Measurements from ENCODE around the gene CATSPERE. TPM values are rescaled to one million over a fixed set of nuclear protein-coding genes. Genes with fewer than 3 reads are reported as not detected.

Gene CATSPERE
- total RNA-seq, 1 donor from 2014 or later, result 1.1 TPM

DNA sequence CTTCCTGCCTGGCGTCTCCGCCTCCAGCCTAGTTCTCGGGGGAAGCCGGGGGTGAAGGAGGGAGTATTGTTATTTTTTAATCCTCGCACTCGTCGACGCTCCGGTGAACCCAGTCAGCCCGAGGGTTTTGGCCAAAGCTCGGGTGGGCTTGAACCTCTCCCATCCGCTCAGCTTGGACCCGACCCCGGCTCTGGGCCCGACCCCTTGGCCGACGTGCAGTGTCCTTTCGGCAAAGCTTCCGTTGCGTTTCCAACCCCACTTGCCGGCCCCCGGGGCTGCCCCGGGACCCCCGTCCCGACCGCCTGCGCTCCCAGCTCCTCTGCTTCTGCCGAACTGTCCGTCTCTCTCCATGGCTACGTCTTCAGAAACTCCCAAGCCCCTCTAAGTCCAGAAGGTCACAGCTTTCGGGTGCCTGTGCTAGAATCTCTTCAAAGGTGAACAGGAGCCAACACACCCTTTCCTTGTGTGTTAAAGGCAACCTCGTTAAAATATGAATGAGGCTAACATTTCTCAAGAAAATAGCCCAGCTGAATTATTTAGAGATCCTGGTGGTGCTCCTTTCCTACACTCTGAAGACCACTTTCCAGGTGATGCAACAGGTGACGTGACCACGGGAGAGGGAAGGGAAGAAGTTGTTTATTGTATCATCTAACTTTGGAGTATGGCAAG is 192.5 kb downstream of the CATSPERE start:
- H3K9me3 Mint-ChIP-seq, result no peaks in the 10 kb centered on the region
- ATAC-seq (ENCODE audit: low read depth), result no peak
- no peak overlapping the region for H3K4me3 Mint-ChIP-seq
- peaks cover 25% of the 10 kb centered on the region for H3K4me1 Mint-ChIP-seq
- no peak overlapping the region for H3K27ac Mint-ChIP-seq
- no peaks in the 10 kb centered on the region for H3K27me3 Mint-ChIP-seq
- TF ChIP-seq, protein P1, sequence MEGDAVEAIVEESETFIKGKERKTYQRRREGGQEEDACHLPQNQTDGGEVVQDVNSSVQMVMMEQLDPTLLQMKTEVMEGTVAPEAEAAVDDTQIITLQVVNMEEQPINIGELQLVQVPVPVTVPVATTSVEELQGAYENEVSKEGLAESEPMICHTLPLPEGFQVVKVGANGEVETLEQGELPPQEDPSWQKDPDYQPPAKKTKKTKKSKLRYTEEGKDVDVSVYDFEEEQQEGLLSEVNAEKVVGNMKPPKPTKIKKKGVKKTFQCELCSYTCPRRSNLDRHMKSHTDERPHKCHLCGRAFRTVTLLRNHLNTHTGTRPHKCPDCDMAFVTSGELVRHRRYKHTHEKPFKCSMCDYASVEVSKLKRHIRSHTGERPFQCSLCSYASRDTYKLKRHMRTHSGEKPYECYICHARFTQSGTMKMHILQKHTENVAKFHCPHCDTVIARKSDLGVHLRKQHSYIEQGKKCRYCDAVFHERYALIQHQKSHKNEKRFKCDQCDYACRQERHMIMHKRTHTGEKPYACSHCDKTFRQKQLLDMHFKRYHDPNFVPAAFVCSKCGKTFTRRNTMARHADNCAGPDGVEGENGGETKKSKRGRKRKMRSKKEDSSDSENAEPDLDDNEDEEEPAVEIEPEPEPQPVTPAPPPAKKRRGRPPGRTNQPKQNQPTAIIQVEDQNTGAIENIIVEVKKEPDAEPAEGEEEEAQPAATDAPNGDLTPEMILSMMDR (IDR thresholded peaks at IDR 0.05), result no peak
- intact Hi-C loops (cut with micrococcal nuclease), result loop anchor here (1.0 to 2.0 kb wide), 5 partner anchors 12 to 605 kb away; no protein-coding TSS in a partner anchor
- POLR2A ChIA-PET, result interaction anchor here (0.5 to 3.0 kb wide), 8 partner anchors 10 to 183 kb away, joined by 3 to 26 read pairs (median 4); a partner anchor contains a TSS
- CTCF ChIA-PET, result interaction anchor here (1.0 to 2.4 kb wide), 4 partner anchors 28 to 143 kb away, joined by 3 to 10 read pairs (median 4); no protein-coding TSS in a partner anchor
- H3K36me3 Mint-ChIP-seq (ENCODE audit: low read depth), result peaks cover 24% of the 10 kb centered on the region
- DNase-seq, result no peak

DNA sequence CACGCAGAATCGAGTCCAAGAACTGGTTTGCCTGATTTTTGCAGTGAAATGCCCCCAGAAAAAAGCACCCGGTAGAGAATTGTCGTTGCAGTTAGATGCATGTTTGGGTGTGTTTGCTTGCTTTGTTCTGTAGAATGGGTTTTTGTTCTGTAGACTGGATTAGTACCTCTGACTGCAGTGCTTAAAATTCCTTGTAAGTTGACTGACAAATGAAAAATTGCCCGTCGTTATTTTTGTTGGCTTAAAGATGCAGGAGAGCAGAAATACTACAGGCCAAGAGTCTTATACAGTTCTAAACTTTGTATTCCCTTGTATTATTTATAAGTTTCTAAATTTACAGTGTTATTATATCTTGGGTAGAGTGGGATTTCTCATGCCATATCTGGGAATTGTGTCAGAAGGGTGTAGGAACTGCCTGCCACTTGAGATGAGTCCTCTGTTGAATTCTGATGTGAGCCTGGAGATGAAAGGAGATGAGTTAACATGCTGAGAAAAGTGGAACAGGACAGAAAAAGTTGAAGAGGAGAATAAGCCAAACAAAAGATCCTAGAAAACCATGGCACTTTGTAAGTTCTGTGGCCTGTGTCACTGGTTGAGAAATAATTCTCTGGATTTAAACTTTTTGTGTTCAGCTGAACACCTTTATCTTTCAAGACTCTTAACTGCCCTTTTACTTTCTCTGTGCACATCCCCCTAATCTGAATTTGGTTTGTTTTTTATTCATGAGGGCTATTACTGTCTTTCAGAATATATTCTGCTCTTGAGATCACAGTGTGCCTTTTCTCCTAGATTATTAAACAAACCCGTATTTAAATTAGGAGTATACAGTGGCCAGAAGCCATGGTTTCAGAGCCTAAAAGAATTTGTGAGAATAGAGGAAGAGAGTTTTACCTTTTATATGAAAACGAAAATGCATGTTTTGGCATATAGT is 193.3 kb downstream of the CATSPERE start:
- Mint-ChIP-seq H3K27ac (no peak overlapping the region), H3K36me3 (ENCODE audit: low read depth) (peaks cover 26% of the 10 kb centered on the region), H3K27me3 (no peaks in the 10 kb centered on the region), H3K4me3 (no peak overlapping the region), H3K4me1 (peaks cover 27% of the 10 kb centered on the region), H3K9me3 (no peaks in the 10 kb centered on the region)
- DNase-seq (no peak), ATAC-seq (ENCODE audit: low read depth) (no peak)
- intact Hi-C loops (cut with micrococcal nuclease), result no loop called here
- POLR2A ChIA-PET, result interaction anchor here (0.5 to 3.0 kb wide), 7 partner anchors 9 to 182 kb away, joined by 3 to 26 read pairs (median 4); a partner anchor contains a TSS
- TF ChIP-seq, protein P1 (IDR thresholded peaks at IDR 0.05), result no peak
- CTCF ChIA-PET, result interaction anchor here (1.0 to 2.4 kb wide), 3 partner anchors 50 to 142 kb away, joined by 3 to 10 read pairs (median 4); no protein-coding TSS in a partner anchor

DNA sequence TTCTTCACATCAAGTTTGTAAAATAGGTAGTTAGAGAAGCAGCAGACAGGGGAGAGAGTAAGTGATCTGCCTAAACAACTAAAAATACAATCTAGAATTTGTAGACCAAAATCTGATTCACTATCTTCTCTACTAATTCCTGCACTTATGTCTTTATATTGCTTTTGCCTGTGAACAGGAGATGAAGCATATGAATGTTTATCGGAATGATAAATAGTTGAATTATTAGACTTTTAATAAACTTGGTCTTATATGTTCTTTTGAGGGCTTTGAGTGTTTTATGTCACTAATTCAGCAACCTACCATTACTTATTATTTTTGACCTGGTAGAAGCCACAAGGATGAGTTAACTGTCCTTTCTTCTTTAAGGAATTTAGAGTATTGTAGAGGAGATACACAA is 194.1 kb downstream of the CATSPERE start:
- TF ChIP-seq, protein P1 (IDR thresholded peaks at IDR 0.05), result no peak
- ChIA-PET CTCF (no interaction called here), POLR2A (no interaction called here)
- H3K9me3 Mint-ChIP-seq, result no peaks in the 10 kb centered on the region
- ATAC-seq (ENCODE audit: low read depth), result no peak
- no peak for DNase-seq
- H3K36me3 Mint-ChIP-seq (ENCODE audit: low read depth), result peaks cover 33% of the 10 kb centered on the region
- H3K27me3 Mint-ChIP-seq, result no peaks in the 10 kb centered on the region
- peaks cover 30% of the 10 kb centered on the region for H3K4me1 Mint-ChIP-seq
- no peak overlapping the region for H3K27ac Mint-ChIP-seq
- intact Hi-C loops (cut with micrococcal nuclease), result no loop called here
- H3K4me3 Mint-ChIP-seq, result no peak overlapping the region

DNA sequence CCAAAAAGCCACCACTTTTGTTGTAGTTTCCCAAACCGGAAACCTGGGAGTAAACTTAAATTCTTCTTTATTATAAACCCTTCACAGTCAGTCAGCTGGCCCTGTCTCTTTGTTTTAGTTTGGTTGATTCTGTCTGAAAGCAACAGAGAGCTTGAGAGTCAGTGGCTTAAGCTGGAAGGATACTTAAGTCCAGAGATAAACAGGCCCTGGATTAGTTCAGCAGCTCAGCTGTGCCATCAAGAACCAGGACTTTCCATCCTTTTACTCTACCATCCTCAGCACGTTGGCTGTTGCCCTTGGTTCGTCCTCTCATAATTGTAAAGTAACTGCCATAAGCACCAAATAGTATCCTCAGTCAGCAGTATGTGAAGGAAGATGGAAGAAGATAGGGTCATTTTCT is 196.3 kb downstream of the CATSPERE start:
- DNase-seq (no peak), ATAC-seq (ENCODE audit: low read depth) (no peak)
- POLR2A ChIA-PET, result interaction anchor here (0.7 kb wide), 1 partner anchor 73 kb away, joined by 3 read pairs; no protein-coding TSS in a partner anchor
- Mint-ChIP-seq H3K36me3 (ENCODE audit: low read depth) (peaks cover 42% of the 10 kb centered on the region), H3K9me3 (no peaks in the 10 kb centered on the region), H3K4me1 (peaks cover 28% of the 10 kb centered on the region), H3K27me3 (no peaks in the 10 kb centered on the region), H3K27ac (no peak overlapping the region), H3K4me3 (no peak overlapping the region)
- intact Hi-C loops (cut with micrococcal nuclease), result no loop called here
- CTCF ChIA-PET, result interaction anchor here (0.8 kb wide), 1 partner anchor 8 kb away, joined by 3 read pairs; no protein-coding TSS in a partner anchor
- TF ChIP-seq, protein P1 (IDR thresholded peaks at IDR 0.05), result no peak

Data from activated B cell treated with CpG ODN at 0.5 μM for 24 hours (primary cell).